Ascending aorta (tissue), 2 donors: ENCODE measurements around the gene LPCAT2. TPM values are rescaled to one million over a fixed set of nuclear protein-coding genes. Genes with fewer than 3 reads are reported as not detected.

Source experiments
- DNase-seq, 2 donors: peaks; one replicate each; pipeline ENCODE4 v3.0.0-alpha.2; 2019; ENCODE audit warnings: low spot score in 2 of 2
- H3K27ac ChIP-seq, 2 donors: fragments of 200-600 bp; sonication (generic); one replicate each; pipeline ENCODE4 v1.5.1; 2016 to 2017; ENCODE audit warnings: mild to moderate bottlenecking in 1 of 2
- H3K27me3 ChIP-seq: fragments of 200-600 bp; sonication (generic); one replicate; pipeline ENCODE4 v1.5.1; 2017
- H3K36me3 ChIP-seq, 2 donors: fragments of 200-600 bp; sonication (generic); one replicate each; pipeline ENCODE4 v1.5.1; 2016
- H3K4me1 ChIP-seq, 2 donors: fragments of 200-600 bp; sonication (generic); one replicate each; pipeline ENCODE4 v1.5.1; 2016 to 2017; ENCODE audit warnings: mild to moderate bottlenecking in 1 of 2
- H3K4me3 ChIP-seq, 2 donors: fragments of 200-600 bp; sonication (generic); one replicate each; pipeline ENCODE4 v1.5.1; 2016 to 2017; ENCODE audit warnings: mild to moderate bottlenecking in 1 of 2
- H3K9me3 ChIP-seq, 2 donors: fragments of 200-600 bp; sonication (generic); one replicate each; pipeline ENCODE4 v1.5.1; 2016
- intact Hi-C: fragments of 100-400 bp; cut with DNase I; formaldehyde crosslinking; loops from one replicate; pipeline ENCODE4 v1.15.1; 2023
- total RNA-seq: library from RNA; depleted of rRNA; stranded (reverse); fragments of >200 nt; gene quantifications from one replicate; pipeline ENCODE4 v1.1.0, GENCODE V29; 2016
- TF ChIP-seq, protein P1 (sequence below), 3 experiments: fragments of 200-600 bp in 2 of 3; fragments of 450-650 bp in 1 of 3; sonication (generic) in 2 of 3; IDR thresholded peaks; one replicate each; pipeline ENCODE4 v1.5.1; 2016 to 2019; ENCODE audit warnings: antibody characterized with exemption in 3 of 3, mild to moderate bottlenecking in 1 of 3, moderate library complexity in 1 of 3

The LPCAT2 gene
- total RNA-seq, 1 donor from 2014 or later, result 44.2 TPM

DNA sequence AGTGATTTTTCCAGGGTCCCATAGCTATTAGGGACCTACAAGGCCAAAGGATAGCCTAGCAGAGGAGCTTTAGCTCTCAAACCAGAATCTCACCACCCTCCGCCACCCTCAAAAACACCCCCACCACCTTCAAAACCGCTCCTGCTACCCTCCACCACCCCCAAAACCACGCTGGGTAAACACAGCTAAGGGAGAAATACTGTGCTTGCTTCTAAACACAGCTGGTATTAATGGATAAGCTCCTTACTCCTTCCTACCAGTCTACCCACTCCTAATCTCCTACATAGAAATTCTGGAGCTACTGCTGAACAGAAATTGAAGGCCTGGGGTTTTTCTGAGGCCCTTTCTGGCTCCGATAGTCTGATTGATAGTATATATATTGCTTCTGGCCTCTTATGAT lies 2.2 kb upstream of the LPCAT2 start:
- Histone ChIP-seq H3K27ac (no peak overlapping the region), H3K36me3 (peaks cover 20 to 38% of the 10 kb centered on the region in 2 donors), H3K27me3 (no peaks in the 10 kb centered on the region), H3K9me3 (no peaks in the 10 kb centered on the region), H3K4me3 (no peak overlapping the region), H3K4me1 (peaks cover 3 to 7% of the 10 kb centered on the region in 2 donors)
- intact Hi-C loops, result loop anchor here (5.0 to 10.0 kb wide), 2 partner anchors 36 to 2002 kb away; partner anchors contain the start of gene AKTIP
- TF ChIP-seq, protein P1, sequence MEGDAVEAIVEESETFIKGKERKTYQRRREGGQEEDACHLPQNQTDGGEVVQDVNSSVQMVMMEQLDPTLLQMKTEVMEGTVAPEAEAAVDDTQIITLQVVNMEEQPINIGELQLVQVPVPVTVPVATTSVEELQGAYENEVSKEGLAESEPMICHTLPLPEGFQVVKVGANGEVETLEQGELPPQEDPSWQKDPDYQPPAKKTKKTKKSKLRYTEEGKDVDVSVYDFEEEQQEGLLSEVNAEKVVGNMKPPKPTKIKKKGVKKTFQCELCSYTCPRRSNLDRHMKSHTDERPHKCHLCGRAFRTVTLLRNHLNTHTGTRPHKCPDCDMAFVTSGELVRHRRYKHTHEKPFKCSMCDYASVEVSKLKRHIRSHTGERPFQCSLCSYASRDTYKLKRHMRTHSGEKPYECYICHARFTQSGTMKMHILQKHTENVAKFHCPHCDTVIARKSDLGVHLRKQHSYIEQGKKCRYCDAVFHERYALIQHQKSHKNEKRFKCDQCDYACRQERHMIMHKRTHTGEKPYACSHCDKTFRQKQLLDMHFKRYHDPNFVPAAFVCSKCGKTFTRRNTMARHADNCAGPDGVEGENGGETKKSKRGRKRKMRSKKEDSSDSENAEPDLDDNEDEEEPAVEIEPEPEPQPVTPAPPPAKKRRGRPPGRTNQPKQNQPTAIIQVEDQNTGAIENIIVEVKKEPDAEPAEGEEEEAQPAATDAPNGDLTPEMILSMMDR (IDR thresholded peaks at IDR 0.05), result no peak
- no peak for DNase-seq

DNA sequence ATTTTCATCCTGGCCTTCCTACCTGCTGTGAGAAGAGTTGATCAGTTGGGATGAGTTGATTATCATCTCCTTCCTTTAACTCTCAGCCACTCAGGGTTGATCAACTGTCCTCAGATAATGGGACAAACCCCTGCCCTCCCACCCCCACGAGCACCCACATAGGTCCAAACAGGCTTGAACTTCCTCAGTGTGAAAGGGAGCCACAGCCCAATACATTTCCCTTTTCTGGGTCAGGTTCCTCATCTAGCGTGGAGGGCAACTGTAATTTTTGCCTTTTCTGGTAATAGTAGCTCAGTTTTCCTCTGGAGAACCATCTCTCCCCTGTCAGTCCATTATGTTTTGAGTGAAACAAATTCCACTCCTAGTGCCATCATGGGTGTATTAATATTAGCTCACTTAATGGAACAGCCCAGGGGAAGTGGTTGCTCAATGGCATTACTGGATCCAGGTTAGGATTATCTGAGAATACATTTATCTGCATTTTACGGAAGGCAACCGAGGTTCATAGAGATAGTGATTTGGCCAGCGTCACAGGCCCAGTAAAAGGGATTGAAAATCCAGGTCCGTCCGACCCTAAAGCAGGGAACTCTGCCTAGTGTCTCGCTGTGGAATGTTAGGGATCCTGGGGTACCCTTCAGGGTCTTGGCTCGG lies 476 bp upstream of the LPCAT2 start:
- TF ChIP-seq, protein P1 (IDR thresholded peaks at IDR 0.05), result no peak
- Histone ChIP-seq H3K27ac (peak overlapping the region; percentile 44 to 61), H3K27me3 (no peaks in the 10 kb centered on the region), H3K9me3 (peaks cover 6 to 12% of the 10 kb centered on the region in 2 donors), H3K36me3 (peaks cover 19 to 32% of the 10 kb centered on the region in 2 donors), H3K4me1 (no peaks in the 10 kb centered on the region), H3K4me3 (peak overlapping the region; percentile 65 to 78)
- intact Hi-C loops, result loop anchor here (2.0 to 10.0 kb wide), 3 partner anchors 28 to 2004 kb away; partner anchors contain the start of gene AKTIP
- DNase-seq, result no peak

DNA sequence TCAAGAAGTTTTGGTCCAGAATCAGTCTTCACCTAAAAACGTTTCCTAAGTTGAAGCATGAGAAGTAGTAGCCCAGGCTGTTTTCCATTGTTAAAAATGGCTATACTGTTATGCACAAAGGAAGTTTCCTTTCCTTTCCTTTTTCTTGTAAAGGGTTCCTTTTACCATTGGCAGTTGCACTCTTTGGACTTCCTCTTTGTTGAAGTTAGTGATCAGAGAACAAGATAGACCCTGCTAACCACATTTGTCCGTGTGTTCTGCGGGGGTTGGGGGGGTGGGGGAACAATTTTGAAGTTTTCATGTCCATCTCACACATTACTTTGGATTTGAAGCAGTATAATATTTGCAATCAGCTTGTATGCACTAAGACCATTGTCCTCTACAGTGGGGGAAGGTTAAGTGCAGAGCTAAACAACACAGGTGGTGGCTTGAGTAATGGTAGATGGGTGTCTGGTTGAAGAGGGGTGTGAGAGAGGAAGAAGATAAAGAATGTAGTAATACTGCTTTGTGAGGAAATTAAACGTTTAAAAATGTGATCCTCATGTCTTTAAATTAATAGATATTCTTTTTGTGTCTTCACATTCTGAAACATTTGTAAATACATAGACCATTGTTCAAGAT lies 1.4 kb downstream of the LPCAT2 start:
- intact Hi-C loops, result no loop called here
- Histone ChIP-seq H3K27me3 (no peaks in the 10 kb centered on the region), H3K27ac (peak overlapping the region in 1 of 2 donors; percentile 44), H3K9me3 (peaks cover 6 to 17% of the 10 kb centered on the region in 2 donors), H3K36me3 (peaks cover 13 to 17% of the 10 kb centered on the region in 2 donors), H3K4me1 (no peaks in the 10 kb centered on the region), H3K4me3 (peak overlapping the region; percentile 65 to 78)
- TF ChIP-seq, protein P1 (IDR thresholded peaks at IDR 0.05), result no peak
- DNase-seq, result no peak

DNA sequence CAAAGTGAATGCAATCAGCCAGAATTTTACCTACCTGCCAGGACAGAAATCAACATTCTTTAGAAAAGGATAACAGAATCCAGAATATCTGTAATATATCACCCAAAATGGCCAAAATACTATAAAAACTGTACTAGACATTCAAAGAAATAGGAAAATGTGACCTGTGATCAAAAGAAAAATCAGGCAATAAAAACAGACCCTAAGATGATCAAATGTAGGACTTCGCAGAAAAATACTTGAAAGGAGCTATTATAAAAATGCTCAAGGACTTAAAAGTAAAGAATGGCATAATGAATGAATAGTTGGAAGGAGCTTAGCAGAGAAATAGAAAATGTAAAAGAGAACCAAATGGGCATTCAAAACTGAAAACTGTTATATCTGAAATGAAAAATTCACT lies 4.1 kb downstream of the LPCAT2 start:
- H3K9me3 ChIP-seq, result peaks cover 6 to 17% of the 10 kb centered on the region in 2 donors
- TF ChIP-seq, protein P1 (IDR thresholded peaks at IDR 0.05), result no peak
- no peak for DNase-seq
- intact Hi-C loops, result no loop called here
- H3K36me3 ChIP-seq, result no peaks in the 10 kb centered on the region
- no peak overlapping the region for H3K4me3 ChIP-seq
- H3K4me1 ChIP-seq, result no peaks in the 10 kb centered on the region
- no peaks in the 10 kb centered on the region for H3K27me3 ChIP-seq
- H3K27ac ChIP-seq, result no peak overlapping the region

DNA sequence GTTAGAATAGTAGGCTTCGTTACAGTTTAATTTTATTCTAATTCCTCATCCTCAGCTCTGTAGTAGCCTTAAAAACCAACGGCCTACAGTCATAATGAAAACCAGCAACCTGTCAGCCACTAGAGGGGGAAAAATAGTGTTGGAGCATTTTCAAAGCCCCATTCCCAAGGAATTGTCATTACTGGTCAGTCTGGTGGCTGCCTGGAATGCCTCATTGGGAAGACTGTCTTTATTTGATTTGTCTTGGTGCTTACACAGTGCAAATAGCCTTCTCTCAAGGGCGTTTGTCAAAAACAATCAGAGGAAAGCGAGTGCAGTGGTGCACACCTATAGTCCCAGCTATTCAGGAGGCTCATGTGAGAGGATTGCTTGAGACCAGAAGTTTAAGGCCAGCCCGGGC lies 4.7 kb downstream of the LPCAT2 start:
- H3K36me3 ChIP-seq, result no peaks in the 10 kb centered on the region
- H3K27me3 ChIP-seq, result no peaks in the 10 kb centered on the region
- TF ChIP-seq, protein P1 (IDR thresholded peaks at IDR 0.05), result no peak
- H3K9me3 ChIP-seq, result peaks cover 6 to 17% of the 10 kb centered on the region in 2 donors
- no peaks in the 10 kb centered on the region for H3K4me1 ChIP-seq
- no peak overlapping the region for H3K4me3 ChIP-seq
- H3K27ac ChIP-seq, result no peak overlapping the region
- no peak for DNase-seq
- intact Hi-C loops, result no loop called here
